OCI-LY7 (cell line): Measurements from ENCODE around the gene ECHDC1. TPM values are rescaled to one million over a fixed set of nuclear protein-coding genes. Genes with fewer than 3 reads are reported as not detected.

Source experiments
- Bru-seq: library from RNA; stranded (reverse); fragments of 400-500 nt; gene quantifications from one replicate; lab custom pipeline; 2021; lab: Mats Ljungman, UMichigan
- BruChase-seq, 2 experiments: library from RNA; stranded (reverse); fragments of 400-500 nt; gene quantifications; one replicate each; lab custom pipeline; 2021; lab: Mats Ljungman, UMichigan
- BruUV-seq: library from RNA; stranded (reverse); fragments of 400-500 nt; replicated peaks from 2 replicates; lab custom pipeline; 2021; lab: Mats Ljungman, UMichigan
- CTCF ChIA-PET: fragments of 300-600 bp; sonication (Branson Sonifier 250); formaldehyde crosslinking; loops from one replicate; lab custom pipeline; 2022; ENCODE audit warnings: antibody characterized with exemption; ENCODE audit not compliant: unreplicated experiment; lab: Charles Lee
- POLR2A ChIA-PET: fragments of 300-600 bp; sonication (Branson Sonifier 250); formaldehyde crosslinking; loops from one replicate; lab custom pipeline; 2022; ENCODE audit warnings: antibody characterized with exemption; lab: Charles Lee
- DNase-seq: peaks from one replicate; pipeline ENCODE4 v3.0.0-alpha.2; 2015; ENCODE audit warnings: low spot score
- H2AFZ ChIP-seq: fragments of 200-600 bp; sonication (generic), shearing (Covaris generic); 2 replicates; pipeline ENCODE4 v1.6.1; 2014; ENCODE audit warnings: mild to moderate bottlenecking, antibody characterized with exemption, low read length, moderate library complexity
- H3K27ac ChIP-seq: fragments of 200-600 bp; sonication (generic); 2 replicates; pipeline ENCODE4 v1.5.1; 2014; ENCODE audit warnings: mixed run types, low read depth, mild to moderate bottlenecking, moderate library complexity, low read length, inconsistent platforms; ENCODE audit not compliant: poor library complexity, severe bottlenecking
- H3K36me3 ChIP-seq: fragments of 200-600 bp; sonication (generic); 2 replicates; pipeline ENCODE4 v1.6.1; 2014; ENCODE audit warnings: mild to moderate bottlenecking, antibody characterized with exemption, low read length, moderate library complexity, mixed read lengths; ENCODE audit not compliant: insufficient read depth
- H3K4me1 ChIP-seq: fragments of 200-600 bp; sonication (generic); 2 replicates; pipeline ENCODE4 v1.5.1; 2014; ENCODE audit warnings: mild to moderate bottlenecking, low read length; ENCODE audit not compliant: insufficient read depth, poor library complexity, severe bottlenecking
- H3K4me2 ChIP-seq: fragments of 200-600 bp; sonication (generic); 2 replicates; pipeline ENCODE4 v1.6.1; 2014; ENCODE audit warnings: mild to moderate bottlenecking, low read length
- H3K4me3 ChIP-seq: fragments of 200-600 bp; sonication (generic); 2 replicates; pipeline ENCODE4 v1.5.1; 2014; ENCODE audit warnings: mild to moderate bottlenecking, low read depth, low read length; ENCODE audit not compliant: poor library complexity, severe bottlenecking
- H3K79me2 ChIP-seq: fragments of 200-600 bp; sonication (generic); 2 replicates; pipeline ENCODE4 v1.6.1; 2016; ENCODE audit warnings: low read depth, mild to moderate bottlenecking, low read length, moderate library complexity, mixed read lengths; ENCODE audit not compliant: insufficient read depth
- H3K9me2 ChIP-seq: fragments of 200-600 bp; sonication (generic); 2 replicates; pipeline ENCODE4 v1.6.1; 2016; ENCODE audit warnings: mild to moderate bottlenecking, low read length, mixed read lengths; ENCODE audit not compliant: insufficient read depth
- H3K9me3 ChIP-seq: fragments of 200-600 bp; sonication (generic); 2 replicates; pipeline ENCODE4 v1.6.1; 2014; ENCODE audit warnings: mild to moderate bottlenecking, mixed run types, low read length, mixed read lengths
- H4K20me1 ChIP-seq: fragments of 200-600 bp; sonication (generic); 2 replicates; pipeline ENCODE4 v1.6.1; 2014; ENCODE audit warnings: mild to moderate bottlenecking, antibody characterized with exemption, low read length, moderate library complexity, mixed read lengths; ENCODE audit not compliant: insufficient read depth
- CTCF ChIP-seq: fragments of 200-600 bp; sonication (generic); conservative IDR thresholded peaks from 2 replicates; pipeline ENCODE4 v1.5.1; 2014; ENCODE audit warnings: mild to moderate bottlenecking, antibody characterized with exemption, low read length, moderate library complexity, mixed read lengths
- EZH2phosphoT487 ChIP-seq: fragments of 200-600 bp; sonication (generic); IDR thresholded peaks from 2 replicates; pipeline ENCODE4 v1.6.1; 2018; ENCODE audit warnings: low read depth, borderline replicate concordance, mild to moderate bottlenecking, mixed run types, antibody characterized with exemption, low read length, moderate library complexity, mixed read lengths
- intact Hi-C: fragments of 100-400 bp; cut with micrococcal nuclease; formaldehyde crosslinking; loops from one replicate; pipeline ENCODE4 v1.10.0; 2022; ENCODE audit not compliant: unreplicated experiment
- long read RNA-seq: library from polyadenylated mRNA; stranded (forward); transcript quantifications from one replicate; pipeline ENCODE4 v2.0.0, GENCODE V29; 2022
- total RNA-seq, 2 experiments: library from RNA; depleted of rRNA in 1 of 2; stranded (reverse); fragments of >200 nt in 1 of 2; shearing (Covaris generic) in 1 of 2; gene quantifications; 2 replicates each; pipeline ENCODE4 v1.2.3, GENCODE V29; 2014 to 2022

Gene ECHDC1
- total RNA-seq (2014; rRNA removed; shearing (Covaris generic)) (18.6 and 20.1 TPM in 2 replicates), total RNA-seq (2022) (37.1 and 41.9 TPM in 2 replicates), Bru-seq, nascent RNA (percentile 85 among the genes with signal in this experiment), BruChase-seq, experiment 1, labeled RNA remaining after a 6-hour chase (percentile 82 among the genes with signal in this experiment), BruChase-seq, experiment 2, labeled RNA remaining after a 2-hour chase (percentile 78 among the genes with signal in this experiment)
- long read RNA-seq, transcript ECHDC1-203 (5 exons, 1,354 nt) = minor isoform, 8 of 77 reads
- long read RNA-seq, transcript ECHDC1-210 (6 exons, 2,341 nt) = major isoform, 29 of 77 reads
- long read RNA-seq, partial matches to known transcripts = 30 of 77 reads
- long read RNA-seq, other reads (novel, unspliced or antisense) = 7 of 77 reads

GRCh38 chr6:127342946-127343808 is at the start of gene ECHDC1:
ECHDC1 (minus strand) TSS chr6:127343609; CDS start chr6:127331028, 12,581 bp downstream.
- intact Hi-C loops = loop anchor here (2.0 to 10.0 kb wide), 3 partner anchors 41 to 1548 kb away; partner anchors contain the start of genes NCOA7 and RNF146
- H3K79me2 ChIP-seq = peaks cover 37% of the 10 kb centered on the region; the same call in 1 of the 2 replicates
- peaks cover 25% of the 10 kb centered on the region for H4K20me1 ChIP-seq
- TF ChIP-seq CTCF (no peak), EZH2phosphoT487 (no peak)
- peak within 1 kb of the TSS; percentile 17 for H3K27ac ChIP-seq
- H3K4me3 ChIP-seq = peak within 1 kb of the TSS; percentile 76
- CTCF ChIA-PET = no interaction called here
- peak within 1 kb of the TSS; percentile 98 for H3K4me2 ChIP-seq
- BruUV-seq = no TSS peak
- H3K4me1 ChIP-seq = peaks cover 20% of the 10 kb centered on the region
- POLR2A ChIA-PET = interaction anchor here (0.9 to 2.4 kb wide), 8 partner anchors 10 to 77 kb away, joined by 3 to 17 read pairs (median 5); partner anchors contain the start of gene RNF146
- H2AFZ ChIP-seq = peak within 1 kb of the TSS; percentile 96
- no peaks in the 10 kb centered on the region for H3K9me2 ChIP-seq
- DNase-seq = peak; percentile 76
- no peaks in the 10 kb centered on the region for H3K36me3 ChIP-seq
- no peaks in the 10 kb centered on the region for H3K9me3 ChIP-seq

DNA sequence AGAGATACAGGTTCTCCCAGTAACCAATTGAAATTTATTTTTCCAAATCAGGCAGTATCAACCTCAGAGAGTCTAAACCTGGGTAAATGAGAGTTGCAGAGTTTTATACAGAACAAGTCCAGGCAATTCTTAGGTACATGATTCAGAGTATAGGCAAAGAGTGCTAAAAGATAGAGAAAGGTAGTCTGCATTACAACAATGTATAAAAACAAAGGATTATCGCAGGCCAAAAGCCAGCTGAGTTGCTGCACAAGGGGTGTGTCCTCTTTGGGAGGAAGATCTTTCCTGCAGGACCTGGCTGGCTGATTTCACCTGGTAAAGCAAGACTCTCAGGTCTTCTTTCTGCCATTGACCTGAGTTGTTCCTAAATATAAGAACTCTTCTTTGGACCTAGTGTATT is 48.9 kb upstream of the ECHDC1 start:
- no peak overlapping the region for H3K4me3 ChIP-seq
- no peak overlapping the region for H2AFZ ChIP-seq
- no TSS peak for BruUV-seq
- DNase-seq = no peak
- H3K36me3 ChIP-seq = no peaks in the 10 kb centered on the region
- TF ChIP-seq CTCF (no peak), EZH2phosphoT487 (no peak)
- H4K20me1 ChIP-seq = no peaks in the 10 kb centered on the region
- no peak overlapping the region for H3K4me2 ChIP-seq
- CTCF ChIA-PET = no interaction called here
- H3K27ac ChIP-seq = no peak overlapping the region
- no peaks in the 10 kb centered on the region for H3K4me1 ChIP-seq
- H3K9me3 ChIP-seq = no peaks in the 10 kb centered on the region
- intact Hi-C loops = no loop called here
- POLR2A ChIA-PET = interaction anchor here (0.7 kb wide), 1 partner anchor 80 kb away, joined by 3 read pairs; no protein-coding TSS in a partner anchor
- no peaks in the 10 kb centered on the region for H3K9me2 ChIP-seq
- no peaks in the 10 kb centered on the region for H3K79me2 ChIP-seq
